Tracheal epithelial cell (primary cell): ENCODE results near the gene ANXA9. TPM values are rescaled to one million over a fixed set of nuclear protein-coding genes. Genes with fewer than 3 reads are reported as not detected.

Experiments
- total RNA-seq: library from RNA; depleted of rRNA; stranded (reverse); fragments of >200 nt; gene quantifications from 2 replicates; pipeline ENCODE4 v1.2.1, GENCODE V29; 2014

ANXA9 gene
- not detected in 2 replicates for total RNA-seq

GRCh38 chr1:150981805-150982712, at the start of gene ANXA9:
Gene ANXA9, plus strand, starts transcription at chr1:150982292. Its CDS starts 814 bp downstream, at chr1:150983106.

GRCh38 chr1:150974580-150975478, 7.3 kb upstream of the ANXA9 start, which contains the start of gene CERS2:
Gene CERS2, minus strand, starts transcription at chr1:150974835. Its CDS starts 5,745 bp downstream, at chr1:150969090.

GRCh38 chr1:151006327-151007052, 24.4 kb downstream of the ANXA9 start, which contains the start of gene MINDY1:
Gene MINDY1, minus strand, starts transcription at chr1:151006902. Its CDS starts 4,285 bp downstream, at chr1:151002617.

GRCh38 chr1:151008244-151009205, 26.4 kb downstream of the ANXA9 start, which contains the start of gene PRUNE1:
Gene PRUNE1, plus strand, starts transcription at chr1:151008449. Its CDS starts 184 bp downstream, at chr1:151008633.

GRCh38 chr1:151036356-151036755, 54.3 kb downstream of the ANXA9 start, which contains the start of gene BNIPL:
Gene BNIPL, plus strand, starts transcription at chr1:151036586. Its CDS starts 140 bp downstream, at chr1:151036726.

Other genes with a start within 250 kb of the ANXA9 start
- gene CTSS, start 216.5 kb upstream of the ANXA9 start, total RNA-seq: 1.7 and 19.0 TPM in 2 replicates
- gene CTSK, start 174.0 kb upstream of the ANXA9 start, total RNA-seq: 1.3 and 1.7 TPM in 2 replicates
- 14.7 and 16.9 TPM in 2 replicates for gene ARNT, start 105.7 kb upstream of the ANXA9 start, total RNA-seq
- gene CTXND2, start 95.2 kb upstream of the ANXA9 start, total RNA-seq: under 0.01 TPM in 1 of 2 replicates, not detected in the other
- gene SETDB1, start 55.9 kb upstream of the ANXA9 start, total RNA-seq: 19.8 and 34.5 TPM in 2 replicates
- gene CERS2, start 7.5 kb upstream of the ANXA9 start, total RNA-seq: 91.1 and 114 TPM in 2 replicates
- 9.6 and 11.6 TPM in 2 replicates for gene MINDY1, start 24.6 kb downstream of the ANXA9 start, total RNA-seq
- 7.5 and 10.4 TPM in 2 replicates for gene PRUNE1, start 26.2 kb downstream of the ANXA9 start, total RNA-seq
- gene BNIPL, start 54.3 kb downstream of the ANXA9 start, total RNA-seq: 2.4 and 5.5 TPM in 2 replicates
- 0.72 and 1.5 TPM in 2 replicates for gene C1orf56, start 65.5 kb downstream of the ANXA9 start, total RNA-seq
- 85.7 and 95.4 TPM in 2 replicates for gene CDC42SE1, start 77.3 kb downstream of the ANXA9 start, total RNA-seq
- 1.9 and 4.6 TPM in 2 replicates for gene MLLT11, start 78.1 kb downstream of the ANXA9 start, total RNA-seq
- gene GABPB2, start 88.5 kb downstream of the ANXA9 start, total RNA-seq: 10.7 and 11.8 TPM in 2 replicates
- gene SEMA6C, start 164.3 kb downstream of the ANXA9 start, total RNA-seq: 0.21 and 0.48 TPM in 2 replicates
- not detected in 2 replicates for gene TNFAIP8L2, start 174.4 kb downstream of the ANXA9 start, total RNA-seq
- gene LYSMD1, start 183.6 kb downstream of the ANXA9 start, total RNA-seq: 4.8 and 7.9 TPM in 2 replicates
- 20.2 and 26.4 TPM in 2 replicates for gene SCNM1, start 183.9 kb downstream of the ANXA9 start, total RNA-seq
- not detected in 2 replicates for gene TMOD4, start 193.7 kb downstream of the ANXA9 start, total RNA-seq
- 58.2 and 79.0 TPM in 2 replicates for gene VPS72, start 207.9 kb downstream of the ANXA9 start, total RNA-seq
- 48.0 and 60.2 TPM in 2 replicates for gene PIP5K1A, start 216.3 kb downstream of the ANXA9 start, total RNA-seq